Neural progenitor cell (in vitro differentiated cells): ENCODE data around the gene RERE.

ENCODE experiments used
- CTCF ChIP-seq: fragments of 200-600 bp; sonication (generic); IDR thresholded peaks from 2 replicates; pipeline ENCODE4 v1.5.1; 2017; ENCODE audit warnings: antibody characterized with exemption, mild to moderate bottlenecking
- EZH2phosphoT487 ChIP-seq: fragments of 200-600 bp; sonication (generic); IDR thresholded peaks from 2 replicates; pipeline ENCODE4 v1.6.1; 2017; ENCODE audit warnings: antibody characterized with exemption

GRCh38 chr1:8625491-8625890 lies 191.9 kb downstream of the RERE start:
- TF ChIP-seq CTCF (no peak), EZH2phosphoT487 (no peak)
